ENCODE results near the gene GZF1. TPM values are rescaled to one million over a fixed set of nuclear protein-coding genes. Genes with fewer than 3 reads are reported as not detected.

The GZF1 gene
- total RNA-seq, 4 donors from 2014 or later: 10.1 to 23.0 (median 13.3) TPM

- no peak for ATAC-seq
- no peak for DNase-seq
- peaks cover 0 to 6% of the 10 kb centered on the region in 2 donors for H3K36me3 ChIP-seq
- no peaks in the 10 kb centered on the region for H3K27me3 ChIP-seq
- H3K4me3 ChIP-seq: no peak overlapping the region
- no peak overlapping the region for H3K27ac ChIP-seq
- intact Hi-C loops (cut with DNase I; ENCODE audit: low total_unique reads) (no loop called here), in situ Hi-C loops (cut with MboI; ENCODE audit: low sequenced_read_pairs in 4 of 4) (no loop called here)
- peaks cover 3 to 24% of the 10 kb centered on the region in 2 donors for H3K4me1 ChIP-seq
- H3K9me3 ChIP-seq: no peaks in the 10 kb centered on the region
- TF ChIP-seq CTCF (IDR thresholded peaks at IDR 0.05 in 4 of 5, conservative IDR thresholded peaks at IDR 0.05 in 1 of 5): no peak
- TF ChIP-seq POLR2A (IDR thresholded peaks at IDR 0.05): no peak
These were observed 24.5 kb downstream of the GZF1 start for GRCh38 chr20:23386304-23387117.

- peaks cover 3 to 24% of the 10 kb centered on the region in 2 donors for H3K4me1 ChIP-seq
- H3K36me3 ChIP-seq: peaks cover 0 to 12% of the 10 kb centered on the region in 2 donors
- ATAC-seq (no peak), DNase-seq (no peak)
- no peaks in the 10 kb centered on the region for H3K27me3 ChIP-seq
- intact Hi-C loops (cut with DNase I; ENCODE audit: low total_unique reads): no loop called here
- no peaks in the 10 kb centered on the region for H3K9me3 ChIP-seq
- H3K4me3 ChIP-seq: no peak overlapping the region
- TF ChIP-seq CTCF (IDR thresholded peaks at IDR 0.05 in 4 of 5, conservative IDR thresholded peaks at IDR 0.05 in 1 of 5) (no peak), POLR2A (IDR thresholded peaks at IDR 0.05) (no peak)
- in situ Hi-C loops (cut with MboI; ENCODE audit: low sequenced_read_pairs in 4 of 4): no loop called here
- H3K27ac ChIP-seq: no peak overlapping the region
These were observed 25.1 kb downstream of the GZF1 start for GRCh38 chr20:23387118-23387443.

DNA sequence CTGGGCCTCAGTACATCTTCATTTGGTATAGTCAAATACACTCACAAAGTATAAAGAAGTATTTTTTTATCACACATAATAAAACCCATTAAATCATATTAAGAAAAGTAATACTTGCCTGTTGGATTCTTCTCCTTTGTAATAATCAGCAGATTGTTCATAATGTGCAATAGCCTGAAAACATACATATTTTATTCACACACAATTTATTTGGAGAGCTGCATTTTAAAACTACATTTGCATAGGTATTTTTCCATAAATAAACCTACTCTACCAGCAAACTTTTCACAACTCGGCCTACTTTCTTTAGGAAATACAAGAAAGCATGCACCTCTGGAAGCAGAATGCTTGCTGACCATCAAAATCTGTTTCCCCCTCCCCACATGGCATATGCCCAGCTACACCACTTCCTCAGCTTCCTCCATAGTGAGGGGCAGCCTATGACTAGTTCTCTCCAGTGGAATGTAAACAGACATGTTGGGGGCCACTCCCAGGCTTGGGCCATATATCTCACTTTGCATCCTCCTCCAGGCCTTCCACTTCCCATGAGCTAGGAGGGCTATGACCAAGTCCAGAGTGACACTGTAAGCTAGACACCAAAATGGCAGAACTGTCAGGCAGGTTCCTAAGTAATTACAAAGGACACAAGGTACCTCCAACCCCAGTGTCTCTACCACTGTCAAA is 28.3 kb downstream of the GZF1 start:
- H3K4me3 ChIP-seq: no peak overlapping the region
- H3K27me3 ChIP-seq: no peaks in the 10 kb centered on the region
- H3K27ac ChIP-seq: peak overlapping the region in 1 of 4 donors; percentile 31
- in situ Hi-C loops (cut with MboI; ENCODE audit: low sequenced_read_pairs in 4 of 4): no loop called here
- TF ChIP-seq CTCF (IDR thresholded peaks at IDR 0.05 in 4 of 5, conservative IDR thresholded peaks at IDR 0.05 in 1 of 5): no peak
- TF ChIP-seq POLR2A (IDR thresholded peaks at IDR 0.05): no peak
- DNase-seq: no peak
- H3K9me3 ChIP-seq: no peaks in the 10 kb centered on the region
- H3K4me1 ChIP-seq: peaks cover 22 to 28% of the 10 kb centered on the region in 2 donors
- ATAC-seq: no peak
- intact Hi-C loops (cut with DNase I; ENCODE audit: low total_unique reads): no loop called here
- H3K36me3 ChIP-seq: peaks cover 0 to 29% of the 10 kb centered on the region in 2 donors

- in situ Hi-C loops (cut with MboI; ENCODE audit: low sequenced_read_pairs in 4 of 4) (no loop called here), intact Hi-C loops (cut with DNase I; ENCODE audit: low total_unique reads) (no loop called here)
- Histone ChIP-seq H3K9me3 (no peaks in the 10 kb centered on the region), H3K27ac (peak overlapping the region in 1 of 4 donors; percentile 81), H3K4me3 (no peak overlapping the region), H3K36me3 (peaks cover 0 to 29% of the 10 kb centered on the region in 2 donors), H3K4me1 (peaks cover 20 to 23% of the 10 kb centered on the region in 2 donors), H3K27me3 (no peaks in the 10 kb centered on the region)
- TF ChIP-seq POLR2A (IDR thresholded peaks at IDR 0.05) (no peak), CTCF (IDR thresholded peaks at IDR 0.05 in 4 of 5, conservative IDR thresholded peaks at IDR 0.05 in 1 of 5) (no peak)
- ATAC-seq (no peak), DNase-seq (no peak)
These were observed 29.8 kb downstream of the GZF1 start for GRCh38 chr20:23391707-23392310.
